SK-N-SH (cell line): ENCODE data around the gene PHACTR2. TPM values are rescaled to one million over a fixed set of nuclear protein-coding genes. Genes with fewer than 3 reads are reported as not detected.

ENCODE experiments used
- CTCF ChIA-PET: fragments of 300-600, 350-600 bp; formaldehyde crosslinking; extraction: SDS; loops from one replicate; lab custom pipeline; 2021; lab: Yijun Ruan, JAX
- POLR2A ChIA-PET: fragments of 350-600 bp; sonication (Branson Sonifier 250); formaldehyde crosslinking; extraction: SDS; loops from one replicate; lab custom pipeline; 2020; ENCODE audit warnings: antibody characterized with exemption, inconsistent platforms; lab: Yijun Ruan, JAX
- DNase-seq: peaks from one replicate; pipeline ENCODE4 v3.0.0; 2012
- H2AFZ ChIP-seq: fragments of 200-600 bp; sonication (generic); 2 replicates; pipeline ENCODE4 v1.8.1; 2016; ENCODE audit warnings: antibody characterized with exemption, mild to moderate bottlenecking, low read depth
- H3F3A ChIP-seq: fragments of 200-600 bp; sonication (generic); replicated peaks from 2 replicates; pipeline ENCODE3; 2016; ENCODE audit warnings: antibody characterized with exemption, mild to moderate bottlenecking; ENCODE audit not compliant: insufficient read depth
- H3K27ac ChIP-seq, 2 experiments: fragments of 200-500 bp in 1 of 2; fragments of 200-600 bp in 1 of 2; sonication (Bioruptor generic) in 1 of 2; sonication (generic), shearing (Covaris generic) in 1 of 2; 2 replicates each; pipeline versions ENCODE4 v1.5.1 to v1.6.1; 2014 to 2016; ENCODE audit warnings: low read depth in 2 of 2, inconsistent platforms in 1 of 2, low read length in 1 of 2, mild to moderate bottlenecking in 1 of 2, mixed read lengths in 1 of 2
- H3K27me3 ChIP-seq: fragments of 200-600 bp; sonication (generic), shearing (Covaris generic); 2 replicates; pipeline ENCODE4 v1.6.1; 2016; ENCODE audit warnings: mixed run types; ENCODE audit not compliant: insufficient read depth
- H3K36me3 ChIP-seq, 2 experiments: fragments of 200-500 bp in 1 of 2; fragments of 200-600 bp in 1 of 2; sonication (Bioruptor generic) in 1 of 2; sonication (generic) in 1 of 2; replicated peaks in 1 of 2; 2 replicates each; pipeline versions ENCODE3 to v1.5.1; 2014 to 2016; ENCODE audit warnings: low read length in 1 of 2, mild to moderate bottlenecking in 1 of 2; ENCODE audit not compliant: insufficient read depth in 2 of 2, control insufficient read depth in 1 of 2
- H3K4me1 ChIP-seq, 2 experiments: fragments of 200-500 bp in 1 of 2; fragments of 200-600 bp in 1 of 2; sonication (Bioruptor generic) in 1 of 2; sonication (generic), shearing (Covaris generic) in 1 of 2; 2 replicates each; pipeline versions ENCODE4 v1.5.1 to v1.6.1; 2014 to 2016; ENCODE audit warnings: low read depth in 1 of 2, low read length in 1 of 2, mixed run types in 1 of 2; ENCODE audit not compliant: insufficient read depth in 2 of 2, control insufficient read depth in 1 of 2
- H3K4me2 ChIP-seq: fragments of 200-600 bp; sonication (generic), shearing (Covaris generic); 2 replicates; pipeline ENCODE4 v1.6.1; 2017; ENCODE audit warnings: mixed run types
- H3K4me3 ChIP-seq, 2 experiments: fragments of 200-500 bp in 1 of 2; fragments of 200-600 bp in 1 of 2; sonication (Bioruptor generic) in 1 of 2; sonication (generic), shearing (Covaris generic) in 1 of 2; 2 replicates each; pipeline versions ENCODE4 v1.5.1 to v1.8.1; 2014 to 2016; ENCODE audit warnings: low read depth in 2 of 2, inconsistent platforms in 1 of 2, low read length in 1 of 2, mild to moderate bottlenecking in 1 of 2, mixed read lengths in 1 of 2, moderate library complexity in 1 of 2
- H3K79me2 ChIP-seq: fragments of 200-600 bp; sonication (generic); 2 replicates; pipeline ENCODE4 v1.8.1; 2017; ENCODE audit warnings: mild to moderate bottlenecking; ENCODE audit not compliant: insufficient read depth
- H3K9ac ChIP-seq: fragments of 200-600 bp; sonication (generic); 2 replicates; pipeline ENCODE4 v1.6.1; 2017; ENCODE audit warnings: mixed run types
- H3K9me2 ChIP-seq: fragments of 200-600 bp; sonication (generic); 2 replicates; pipeline ENCODE4 v1.6.1; 2017; ENCODE audit warnings: mixed run types
- H3K9me3 ChIP-seq: fragments of 200-600 bp; sonication (generic); 2 replicates; pipeline ENCODE4 v1.6.1; 2017; ENCODE audit warnings: mixed run types, mild to moderate bottlenecking, moderate library complexity
- H4K20me1 ChIP-seq: fragments of 200-600 bp; sonication (generic); 2 replicates; pipeline ENCODE4 v1.6.1; 2017; ENCODE audit warnings: mild to moderate bottlenecking, mixed run types; ENCODE audit not compliant: insufficient read depth
- CHD2 ChIP-seq: fragments of 150-350 bp; IDR thresholded peaks from 2 replicates; pipeline ENCODE4 v1.6.1; 2018; ENCODE audit warnings: low read length; ENCODE audit not compliant: partially characterized antibody
- ELF1 ChIP-seq: IDR thresholded peaks from 2 replicates; pipeline ENCODE4 v1.4.0; 2012
- EP300 ChIP-seq, 2 experiments: IDR thresholded peaks; 2 replicates each; pipeline versions ENCODE4 v1.4.0 to v1.6.1; 2012; ENCODE audit warnings: borderline replicate concordance in 1 of 2, low read depth in 1 of 2, low read length in 1 of 2
- FOSL2 ChIP-seq: IDR thresholded peaks from 2 replicates; pipeline ENCODE4 v1.4.0; 2012; ENCODE audit warnings: low read depth, mild to moderate bottlenecking, moderate library complexity, borderline replicate concordance
- FOXJ3 ChIP-seq: sonication (generic); formaldehyde crosslinking; IDR thresholded peaks from 2 replicates; pipeline ENCODE4 v1.5.1; 2020; ENCODE audit warnings: mild to moderate bottlenecking, missing genetic modification reagents
- FOXM1 ChIP-seq: IDR thresholded peaks from 2 replicates; pipeline ENCODE4 v1.4.0; 2012; ENCODE audit warnings: low read depth, mild to moderate bottlenecking
- GABPA ChIP-seq: IDR thresholded peaks from 2 replicates; pipeline ENCODE4 v1.4.0; 2012; ENCODE audit warnings: low read depth, mild to moderate bottlenecking
- JUND ChIP-seq: IDR thresholded peaks from 2 replicates; pipeline ENCODE4 v1.4.0; 2012
- NFIC ChIP-seq: IDR thresholded peaks from 2 replicates; pipeline ENCODE4 v1.4.0; 2012; ENCODE audit warnings: borderline replicate concordance
- NRF1 ChIP-seq: IDR thresholded peaks from 2 replicates; pipeline ENCODE4 v1.6.1; 2012; ENCODE audit warnings: low read depth, mild to moderate bottlenecking, low read length
- POLR2AphosphoS5 ChIP-seq: IDR thresholded peaks from 2 replicates; pipeline ENCODE4 v1.6.1; 2012; ENCODE audit warnings: low read depth, low read length
- RAD21 ChIP-seq: IDR thresholded peaks from 2 replicates; pipeline ENCODE4 v1.6.1; 2012; ENCODE audit warnings: mild to moderate bottlenecking, low read length
- RCOR1 ChIP-seq: fragments of 150-350 bp; IDR thresholded peaks from 2 replicates; pipeline ENCODE4 v1.6.1; 2017; ENCODE audit warnings: antibody characterized with exemption, low read length
- SMC3 ChIP-seq: IDR thresholded peaks from 2 replicates; pipeline ENCODE4 v1.6.1; 2012; ENCODE audit warnings: low read depth, low read length, improper control_type of control experiment
- TEAD4 ChIP-seq: IDR thresholded peaks from 2 replicates; pipeline ENCODE4 v1.4.0; 2012; ENCODE audit warnings: mild to moderate bottlenecking, borderline replicate concordance; ENCODE audit not compliant: insufficient read depth
- YY1 ChIP-seq: IDR thresholded peaks from 2 replicates; pipeline ENCODE4 v1.4.0; 2012; ENCODE audit warnings: low read depth, mild to moderate bottlenecking
- WGBS: methylation state at CpG from one replicate; pipeline ENCODE4 v1.1.6; 2017; ENCODE audit warnings: low lambda C conversion rate; 5-methylcytosine and 5-hydroxymethylcytosine counted together
- polyA plus RNA-seq, 3 experiments: library from polyadenylated mRNA; depleted of rRNA; stranded (reverse); fragments of >200 nt; gene quantifications; 2 replicates each; pipeline ENCODE4 v1.2.3, GENCODE V29; 2012
- TF ChIP-seq, protein P1 (sequence below): IDR thresholded peaks from 2 replicates; pipeline ENCODE4 v1.4.0; 2012; ENCODE audit warnings: low read depth, borderline replicate concordance
- TF ChIP-seq, protein P2 (sequence below): IDR thresholded peaks from 2 replicates; pipeline ENCODE4 v1.4.0; 2012; ENCODE audit warnings: low read depth
- TF ChIP-seq, protein P3 (sequence below): fragments of 200-600 bp; sonication (generic); IDR thresholded peaks from 2 replicates; pipeline ENCODE4 v1.6.1; 2017; ENCODE audit warnings: antibody characterized with exemption, mild to moderate bottlenecking, moderate library complexity
- TF ChIP-seq, protein P4 (sequence below): IDR thresholded peaks from 2 replicates; pipeline ENCODE4 v1.4.0; 2012; ENCODE audit warnings: low read depth, borderline replicate concordance
- TF ChIP-seq, protein P5 (sequence below): IDR thresholded peaks from 2 replicates; pipeline ENCODE4 v1.6.1; 2012; ENCODE audit warnings: mild to moderate bottlenecking, low read depth, low read length, moderate library complexity

The PHACTR2 gene
- polyA plus RNA-seq, 1 of the 3 experiments (the other 2 are of a cell fraction), result 5.0 TPM

DNA sequence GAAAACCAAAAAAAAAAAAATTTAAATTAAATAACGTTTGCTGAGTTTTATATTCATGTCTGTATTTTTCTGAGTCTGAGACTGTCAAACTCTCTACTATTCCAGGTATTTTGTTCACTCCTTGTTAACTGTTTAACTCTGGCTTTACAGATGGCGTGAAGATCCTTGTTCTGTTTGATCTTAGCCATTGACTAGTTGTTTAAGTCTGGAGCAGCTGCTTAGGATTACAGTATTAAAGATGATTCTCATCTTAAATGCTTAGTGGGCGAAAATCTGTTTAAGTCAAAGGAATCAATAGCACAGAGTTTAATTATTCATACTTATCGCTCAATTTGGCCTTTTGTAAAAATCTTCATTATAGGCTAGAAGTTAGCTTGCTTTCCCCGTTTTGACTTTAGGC lies 2.4 kb downstream of the PHACTR2 start:
- H3K27me3 ChIP-seq, result no peaks in the 10 kb centered on the region
- H3K4me2 ChIP-seq, result no peak overlapping the region; the same call in 1 of the 2 replicates
- WGBS, result 93% methylated on average over 5 of the region's 5 CpGs
- H3K4me1 ChIP-seq, result no peaks in the 10 kb centered on the region; a peak in 1 of 4 replicates
- H3K27ac ChIP-seq, result no peak overlapping the region
- peaks cover 0 to 9% of the 10 kb centered on the region in 2 experiments for H3K36me3 ChIP-seq
- ChIA-PET POLR2A (no interaction called here), CTCF (no interaction called here)
- no peak overlapping the region; a peak in 1 of 4 replicates for H3K4me3 ChIP-seq
- no peak overlapping the region for H2AFZ ChIP-seq
- no peak overlapping the region for H3K9ac ChIP-seq
- H3K79me2 ChIP-seq, result peaks cover 65% of the 10 kb centered on the region
- H3K9me2 ChIP-seq, result no peaks in the 10 kb centered on the region
- peaks cover 7% of the 10 kb centered on the region for H3K9me3 ChIP-seq
- H3F3A ChIP-seq, result peaks cover 16% of the 10 kb centered on the region
- H4K20me1 ChIP-seq, result no peaks in the 10 kb centered on the region
- TF ChIP-seq FOXM1 (no peak), NRF1 (no peak), RCOR1 (no peak), NFIC (no peak), JUND (no peak), GABPA (no peak)
- TF ChIP-seq, protein P1, sequence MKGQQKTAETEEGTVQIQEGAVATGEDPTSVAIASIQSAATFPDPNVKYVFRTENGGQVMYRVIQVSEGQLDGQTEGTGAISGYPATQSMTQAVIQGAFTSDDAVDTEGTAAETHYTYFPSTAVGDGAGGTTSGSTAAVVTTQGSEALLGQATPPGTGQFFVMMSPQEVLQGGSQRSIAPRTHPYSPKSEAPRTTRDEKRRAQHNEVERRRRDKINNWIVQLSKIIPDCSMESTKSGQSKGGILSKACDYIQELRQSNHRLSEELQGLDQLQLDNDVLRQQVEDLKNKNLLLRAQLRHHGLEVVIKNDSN, result no peak
- TF ChIP-seq, protein P2, sequence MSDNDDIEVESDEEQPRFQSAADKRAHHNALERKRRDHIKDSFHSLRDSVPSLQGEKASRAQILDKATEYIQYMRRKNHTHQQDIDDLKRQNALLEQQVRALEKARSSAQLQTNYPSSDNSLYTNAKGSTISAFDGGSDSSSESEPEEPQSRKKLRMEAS, result no peak
- DNase-seq, result no peak

DNA sequence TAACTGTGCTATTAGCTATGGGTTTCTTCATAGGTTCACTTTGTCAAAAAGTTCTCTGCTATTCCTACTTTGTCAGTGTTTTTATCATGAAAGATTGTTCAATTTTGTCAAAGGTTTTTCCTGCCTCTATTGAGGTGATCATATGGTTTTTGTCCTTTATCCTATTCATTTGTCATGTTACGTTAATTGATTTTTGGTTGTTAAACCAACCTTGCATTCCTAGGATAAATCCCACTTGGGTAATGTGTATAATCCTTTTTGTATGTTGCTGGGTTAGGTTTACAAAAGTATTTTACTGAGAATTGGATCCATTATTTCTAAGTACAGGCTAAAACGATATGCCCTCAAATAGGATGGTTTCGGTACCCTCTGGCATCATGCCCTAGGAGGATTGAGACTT lies 5.0 kb downstream of the PHACTR2 start:
- ChIA-PET CTCF (no interaction called here), POLR2A (no interaction called here)
- H3K4me3 ChIP-seq, result no peak overlapping the region
- WGBS, result 83% methylated on average over 3 of the region's 3 CpGs
- 0 out of 2 replicates have a peak, but pooled peaks cover 4% of the 10 kb centered on the region for H4K20me1 ChIP-seq
- peaks cover 7% of the 10 kb centered on the region for H3K9me3 ChIP-seq
- no peak overlapping the region for H3K9ac ChIP-seq
- no peaks in the 10 kb centered on the region for H3K9me2 ChIP-seq
- no peak overlapping the region for H3K4me2 ChIP-seq
- peaks cover 83% of the 10 kb centered on the region for H3K79me2 ChIP-seq
- DNase-seq, result no peak
- peaks cover 8% of the 10 kb centered on the region for H3F3A ChIP-seq
- no peaks in the 10 kb centered on the region; a peak in 1 of 4 replicates for H3K4me1 ChIP-seq
- no peak overlapping the region for H2AFZ ChIP-seq
- H3K36me3 ChIP-seq, result peaks cover 0 to 9% of the 10 kb centered on the region in 2 experiments
- no peaks in the 10 kb centered on the region for H3K27me3 ChIP-seq
- no peak overlapping the region for H3K27ac ChIP-seq
- TF ChIP-seq, protein P3, sequence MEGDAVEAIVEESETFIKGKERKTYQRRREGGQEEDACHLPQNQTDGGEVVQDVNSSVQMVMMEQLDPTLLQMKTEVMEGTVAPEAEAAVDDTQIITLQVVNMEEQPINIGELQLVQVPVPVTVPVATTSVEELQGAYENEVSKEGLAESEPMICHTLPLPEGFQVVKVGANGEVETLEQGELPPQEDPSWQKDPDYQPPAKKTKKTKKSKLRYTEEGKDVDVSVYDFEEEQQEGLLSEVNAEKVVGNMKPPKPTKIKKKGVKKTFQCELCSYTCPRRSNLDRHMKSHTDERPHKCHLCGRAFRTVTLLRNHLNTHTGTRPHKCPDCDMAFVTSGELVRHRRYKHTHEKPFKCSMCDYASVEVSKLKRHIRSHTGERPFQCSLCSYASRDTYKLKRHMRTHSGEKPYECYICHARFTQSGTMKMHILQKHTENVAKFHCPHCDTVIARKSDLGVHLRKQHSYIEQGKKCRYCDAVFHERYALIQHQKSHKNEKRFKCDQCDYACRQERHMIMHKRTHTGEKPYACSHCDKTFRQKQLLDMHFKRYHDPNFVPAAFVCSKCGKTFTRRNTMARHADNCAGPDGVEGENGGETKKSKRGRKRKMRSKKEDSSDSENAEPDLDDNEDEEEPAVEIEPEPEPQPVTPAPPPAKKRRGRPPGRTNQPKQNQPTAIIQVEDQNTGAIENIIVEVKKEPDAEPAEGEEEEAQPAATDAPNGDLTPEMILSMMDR, result no peak
- TF ChIP-seq CHD2, result no peak
- TF ChIP-seq POLR2AphosphoS5, result no peak
- TF ChIP-seq, protein P2, result no peak
- TF ChIP-seq EP300 (IDR thresholded peaks at IDR 0.05; ENCODE audit: borderline replicate concordance in 1 of 2, low read depth in 1 of 2, low read length in 1 of 2), result no peak
- no peak for TF ChIP-seq TEAD4
- TF ChIP-seq FOSL2, result no peak
- no peak for TF ChIP-seq FOXJ3
- TF ChIP-seq ELF1, result no peak
- TF ChIP-seq JUND, result no peak
- TF ChIP-seq, protein P4, sequence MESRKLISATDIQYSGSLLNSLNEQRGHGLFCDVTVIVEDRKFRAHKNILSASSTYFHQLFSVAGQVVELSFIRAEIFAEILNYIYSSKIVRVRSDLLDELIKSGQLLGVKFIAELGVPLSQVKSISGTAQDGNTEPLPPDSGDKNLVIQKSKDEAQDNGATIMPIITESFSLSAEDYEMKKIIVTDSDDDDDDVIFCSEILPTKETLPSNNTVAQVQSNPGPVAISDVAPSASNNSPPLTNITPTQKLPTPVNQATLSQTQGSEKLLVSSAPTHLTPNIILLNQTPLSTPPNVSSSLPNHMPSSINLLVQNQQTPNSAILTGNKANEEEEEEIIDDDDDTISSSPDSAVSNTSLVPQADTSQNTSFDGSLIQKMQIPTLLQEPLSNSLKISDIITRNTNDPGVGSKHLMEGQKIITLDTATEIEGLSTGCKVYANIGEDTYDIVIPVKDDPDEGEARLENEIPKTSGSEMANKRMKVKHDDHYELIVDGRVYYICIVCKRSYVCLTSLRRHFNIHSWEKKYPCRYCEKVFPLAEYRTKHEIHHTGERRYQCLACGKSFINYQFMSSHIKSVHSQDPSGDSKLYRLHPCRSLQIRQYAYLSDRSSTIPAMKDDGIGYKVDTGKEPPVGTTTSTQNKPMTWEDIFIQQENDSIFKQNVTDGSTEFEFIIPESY, result no peak
- no peak for TF ChIP-seq SMC3
- no peak for TF ChIP-seq RAD21
- TF ChIP-seq, protein P5, sequence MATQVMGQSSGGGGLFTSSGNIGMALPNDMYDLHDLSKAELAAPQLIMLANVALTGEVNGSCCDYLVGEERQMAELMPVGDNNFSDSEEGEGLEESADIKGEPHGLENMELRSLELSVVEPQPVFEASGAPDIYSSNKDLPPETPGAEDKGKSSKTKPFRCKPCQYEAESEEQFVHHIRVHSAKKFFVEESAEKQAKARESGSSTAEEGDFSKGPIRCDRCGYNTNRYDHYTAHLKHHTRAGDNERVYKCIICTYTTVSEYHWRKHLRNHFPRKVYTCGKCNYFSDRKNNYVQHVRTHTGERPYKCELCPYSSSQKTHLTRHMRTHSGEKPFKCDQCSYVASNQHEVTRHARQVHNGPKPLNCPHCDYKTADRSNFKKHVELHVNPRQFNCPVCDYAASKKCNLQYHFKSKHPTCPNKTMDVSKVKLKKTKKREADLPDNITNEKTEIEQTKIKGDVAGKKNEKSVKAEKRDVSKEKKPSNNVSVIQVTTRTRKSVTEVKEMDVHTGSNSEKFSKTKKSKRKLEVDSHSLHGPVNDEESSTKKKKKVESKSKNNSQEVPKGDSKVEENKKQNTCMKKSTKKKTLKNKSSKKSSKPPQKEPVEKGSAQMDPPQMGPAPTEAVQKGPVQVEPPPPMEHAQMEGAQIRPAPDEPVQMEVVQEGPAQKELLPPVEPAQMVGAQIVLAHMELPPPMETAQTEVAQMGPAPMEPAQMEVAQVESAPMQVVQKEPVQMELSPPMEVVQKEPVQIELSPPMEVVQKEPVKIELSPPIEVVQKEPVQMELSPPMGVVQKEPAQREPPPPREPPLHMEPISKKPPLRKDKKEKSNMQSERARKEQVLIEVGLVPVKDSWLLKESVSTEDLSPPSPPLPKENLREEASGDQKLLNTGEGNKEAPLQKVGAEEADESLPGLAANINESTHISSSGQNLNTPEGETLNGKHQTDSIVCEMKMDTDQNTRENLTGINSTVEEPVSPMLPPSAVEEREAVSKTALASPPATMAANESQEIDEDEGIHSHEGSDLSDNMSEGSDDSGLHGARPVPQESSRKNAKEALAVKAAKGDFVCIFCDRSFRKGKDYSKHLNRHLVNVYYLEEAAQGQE, result no peak
- TF ChIP-seq YY1, result no peak
